Measurements from ENCODE around the gene CCL2. TPM values are rescaled to one million over a fixed set of nuclear protein-coding genes. Genes with fewer than 3 reads are reported as not detected.

CCL2 gene
- total RNA-seq, 1 experiment from 2014 or later: not detected

GRCh38 chr17:34291721-34292348, 36.8 kb downstream of the CCL2 start:
- no peak for DNase-seq (ENCODE audit: low read depth, low spot score)
- ChIA-PET RAD21 (ENCODE audit: low non-redundant PET in 1 of 2, low total read pairs in 2 of 2, uncharacterized antibody in 2 of 2, unreplicated experiment in 2 of 2) (no interaction called here), CTCF (no interaction called here), POLR2A (interaction anchor here (0.5 kb wide), 1 partner anchor 1843 kb away, joined by 3 read pairs; no protein-coding TSS in a partner anchor)
- no peaks in the 10 kb centered on the region for H3K4me1 ChIP-seq (ENCODE audit: control insufficient read depth in 1 of 2, insufficient read depth in 2 of 2, low read length in 2 of 2)
- no peak overlapping the region for H2AFZ ChIP-seq (ENCODE audit: low read depth, low read length, poor library complexity, severe bottlenecking)
- no TSS peak for BruUV-seq (replicated peaks)
- H3K4me3 ChIP-seq (replicated peaks in 1 of 2; ENCODE audit: low read depth in 1 of 2, low read length in 2 of 2): no peak overlapping the region
- H3K36me3 ChIP-seq (ENCODE audit: control insufficient read depth in 1 of 2, insufficient read depth in 2 of 2, low read length in 2 of 2): no peaks in the 10 kb centered on the region
- TF ChIP-seq RAD21 (IDR thresholded peaks at IDR 0.05; ENCODE audit: low read depth) (no peak), ELF1 (IDR thresholded peaks at IDR 0.05; ENCODE audit: borderline replicate concordance, low read depth) (no peak), SIN3A (IDR thresholded peaks at IDR 0.05; ENCODE audit: low read depth) (no peak), EZH2phosphoT487 (IDR thresholded peaks at IDR 0.05; ENCODE audit: borderline replicate concordance) (no peak), MAX (IDR thresholded peaks at IDR 0.05) (no peak), FOSL1 (IDR thresholded peaks at IDR 0.05; ENCODE audit: low read depth) (no peak), POLR2AphosphoS5 (IDR thresholded peaks at IDR 0.05; ENCODE audit: low read depth, low read length) (no peak), SP1 (IDR thresholded peaks at IDR 0.05; ENCODE audit: low read depth) (no peak), CTCF (IDR thresholded peaks at IDR 0.05 in 2 of 3, conservative IDR thresholded peaks at IDR 0.05 in 1 of 3; ENCODE audit: borderline replicate concordance in 1 of 3, insufficient read depth in 1 of 3, low read depth in 2 of 3, low read length in 2 of 3) (no peak), SRF (IDR thresholded peaks at IDR 0.05; ENCODE audit: low read depth) (no peak), YY1 (IDR thresholded peaks at IDR 0.05; ENCODE audit: extremely low read depth, insufficient replicate concordance, low read depth, low read length) (no peak), JUND (IDR thresholded peaks at IDR 0.05) (no peak)
- TF ChIP-seq, protein P1, sequence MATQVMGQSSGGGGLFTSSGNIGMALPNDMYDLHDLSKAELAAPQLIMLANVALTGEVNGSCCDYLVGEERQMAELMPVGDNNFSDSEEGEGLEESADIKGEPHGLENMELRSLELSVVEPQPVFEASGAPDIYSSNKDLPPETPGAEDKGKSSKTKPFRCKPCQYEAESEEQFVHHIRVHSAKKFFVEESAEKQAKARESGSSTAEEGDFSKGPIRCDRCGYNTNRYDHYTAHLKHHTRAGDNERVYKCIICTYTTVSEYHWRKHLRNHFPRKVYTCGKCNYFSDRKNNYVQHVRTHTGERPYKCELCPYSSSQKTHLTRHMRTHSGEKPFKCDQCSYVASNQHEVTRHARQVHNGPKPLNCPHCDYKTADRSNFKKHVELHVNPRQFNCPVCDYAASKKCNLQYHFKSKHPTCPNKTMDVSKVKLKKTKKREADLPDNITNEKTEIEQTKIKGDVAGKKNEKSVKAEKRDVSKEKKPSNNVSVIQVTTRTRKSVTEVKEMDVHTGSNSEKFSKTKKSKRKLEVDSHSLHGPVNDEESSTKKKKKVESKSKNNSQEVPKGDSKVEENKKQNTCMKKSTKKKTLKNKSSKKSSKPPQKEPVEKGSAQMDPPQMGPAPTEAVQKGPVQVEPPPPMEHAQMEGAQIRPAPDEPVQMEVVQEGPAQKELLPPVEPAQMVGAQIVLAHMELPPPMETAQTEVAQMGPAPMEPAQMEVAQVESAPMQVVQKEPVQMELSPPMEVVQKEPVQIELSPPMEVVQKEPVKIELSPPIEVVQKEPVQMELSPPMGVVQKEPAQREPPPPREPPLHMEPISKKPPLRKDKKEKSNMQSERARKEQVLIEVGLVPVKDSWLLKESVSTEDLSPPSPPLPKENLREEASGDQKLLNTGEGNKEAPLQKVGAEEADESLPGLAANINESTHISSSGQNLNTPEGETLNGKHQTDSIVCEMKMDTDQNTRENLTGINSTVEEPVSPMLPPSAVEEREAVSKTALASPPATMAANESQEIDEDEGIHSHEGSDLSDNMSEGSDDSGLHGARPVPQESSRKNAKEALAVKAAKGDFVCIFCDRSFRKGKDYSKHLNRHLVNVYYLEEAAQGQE (IDR thresholded peaks at IDR 0.05; ENCODE audit: low read depth): no peak
- no peaks in the 10 kb centered on the region for H3K9me2 ChIP-seq (ENCODE audit: insufficient read depth)
- intact Hi-C loops (cut with micrococcal nuclease): no loop called here
- no peak overlapping the region for H3K4me2 ChIP-seq (ENCODE audit: low read length)
- ATAC-seq: no peak
- H3K79me2 ChIP-seq (ENCODE audit: insufficient read depth, low read length): no peaks in the 10 kb centered on the region
- no peak overlapping the region for H3K27ac ChIP-seq (ENCODE audit: low read depth, low read length)
- H3K9ac ChIP-seq (ENCODE audit: low read length): no peak overlapping the region
- H3K27me3 ChIP-seq (ENCODE audit: insufficient read depth, low read length): no peaks in the 10 kb centered on the region
- H3K9me3 ChIP-seq (ENCODE audit: control insufficient read depth in 1 of 2, insufficient read depth in 1 of 2, low read depth in 1 of 2, low read length in 2 of 2): no peaks in the 10 kb centered on the region
- no peaks in the 10 kb centered on the region for H4K20me1 ChIP-seq (ENCODE audit: insufficient read depth)

All from HCT116 (cell line).